ENCODE measurements around the gene CFAP77.

Gene CFAP77

DNA sequence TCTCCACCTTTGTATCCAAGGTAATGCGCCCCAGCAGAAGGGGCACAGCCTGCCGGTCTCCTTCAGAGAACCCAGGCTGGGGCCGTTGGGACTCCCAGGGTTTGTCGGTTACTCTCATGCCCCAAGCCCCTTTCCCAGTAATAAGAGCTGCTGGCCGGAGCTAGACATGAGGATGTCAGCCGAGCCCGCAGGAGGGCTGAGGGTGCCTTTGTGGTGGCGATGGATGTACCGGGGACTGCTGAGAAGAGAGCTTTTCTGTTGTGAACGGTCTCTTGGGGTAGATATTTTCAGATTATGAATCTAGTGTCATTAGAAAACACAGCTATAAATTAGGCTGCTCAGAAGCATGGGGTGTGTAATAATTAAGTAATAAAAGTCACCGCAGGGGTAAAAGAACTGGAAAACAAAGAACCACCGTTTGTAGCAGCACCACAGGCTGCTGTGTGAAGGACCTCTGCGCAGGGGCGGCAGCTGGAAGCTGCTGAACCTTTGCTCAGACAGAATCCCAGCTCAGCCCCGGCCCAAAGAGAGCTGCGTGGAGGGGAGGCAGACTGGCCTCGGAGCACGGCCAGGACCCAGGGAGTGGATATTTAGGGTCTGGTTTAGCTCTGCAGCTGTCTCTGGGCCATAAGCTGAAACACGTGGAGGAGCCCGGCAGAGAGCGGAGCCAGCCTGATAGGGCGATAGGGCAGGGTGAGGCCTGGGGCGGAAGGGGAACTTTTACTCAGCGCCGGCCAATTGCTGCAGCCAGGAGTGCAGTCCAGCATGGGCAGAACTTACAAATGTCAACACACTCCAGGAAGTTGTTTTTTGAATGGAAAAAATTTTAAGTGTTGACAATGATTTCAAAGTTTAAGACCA is 121.9 kb downstream of the CFAP77 start:
- no peak for DNase-seq (ENCODE audit: extremely low read depth, low read depth)
- no peak for TF ChIP-seq CTCF (IDR thresholded peaks at IDR 0.05; ENCODE audit: low read depth, low read length)

GRCh38 chr9:132534832-132535231 is 124.8 kb downstream of the CFAP77 start:
- no peak for TF ChIP-seq CTCF (IDR thresholded peaks at IDR 0.05; ENCODE audit: low read depth, low read length)

GRCh38 chr9:132536124-132536523 is 126.1 kb downstream of the CFAP77 start:
- DNase-seq (ENCODE audit: extremely low read depth, low read depth), result no peak
- no peak for TF ChIP-seq CTCF (IDR thresholded peaks at IDR 0.05; ENCODE audit: low read depth, low read length)

More at GRCh38 chr9:132534832-132535231, 124.8 kb downstream of the CFAP77 start:
- no peak for DNase-seq (ENCODE audit: extremely low read depth, low read depth)

DNA sequence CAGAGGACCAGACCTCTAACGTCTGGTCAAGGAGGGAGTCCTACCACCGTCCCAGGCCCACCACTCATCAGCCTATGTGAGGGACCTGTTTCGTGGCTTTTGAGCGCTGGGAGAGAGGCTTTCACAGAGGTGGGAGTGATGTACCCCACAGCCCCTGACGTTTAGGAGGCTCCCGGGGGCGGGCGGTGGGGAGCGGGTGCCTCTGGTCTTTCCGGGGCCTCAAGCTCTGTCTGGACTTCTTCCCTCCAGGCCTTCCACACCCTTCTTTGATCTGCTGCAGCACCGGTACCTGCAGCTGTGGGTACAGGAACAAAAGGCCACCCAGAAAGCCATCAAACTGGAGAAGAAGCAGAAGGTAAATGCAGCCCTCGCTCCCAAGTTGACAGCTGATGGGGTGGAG is 127.3 kb downstream of the CFAP77 start:
- DNase-seq (ENCODE audit: extremely low read depth, low read depth), result no peak
- no peak for TF ChIP-seq CTCF (IDR thresholded peaks at IDR 0.05; ENCODE audit: low read depth, low read length)

- no peak for DNase-seq (ENCODE audit: extremely low read depth, low read depth)
- no peak for TF ChIP-seq CTCF (IDR thresholded peaks at IDR 0.05; ENCODE audit: low read depth, low read length)
These were observed 128.1 kb downstream of the CFAP77 start for GRCh38 chr9:132538071-132538470.

GRCh38 chr9:132539096-132539495 is 129.1 kb downstream of the CFAP77 start:
- no peak for TF ChIP-seq CTCF (IDR thresholded peaks at IDR 0.05; ENCODE audit: low read depth, low read length)
- no peak for DNase-seq (ENCODE audit: extremely low read depth, low read depth)

DNA sequence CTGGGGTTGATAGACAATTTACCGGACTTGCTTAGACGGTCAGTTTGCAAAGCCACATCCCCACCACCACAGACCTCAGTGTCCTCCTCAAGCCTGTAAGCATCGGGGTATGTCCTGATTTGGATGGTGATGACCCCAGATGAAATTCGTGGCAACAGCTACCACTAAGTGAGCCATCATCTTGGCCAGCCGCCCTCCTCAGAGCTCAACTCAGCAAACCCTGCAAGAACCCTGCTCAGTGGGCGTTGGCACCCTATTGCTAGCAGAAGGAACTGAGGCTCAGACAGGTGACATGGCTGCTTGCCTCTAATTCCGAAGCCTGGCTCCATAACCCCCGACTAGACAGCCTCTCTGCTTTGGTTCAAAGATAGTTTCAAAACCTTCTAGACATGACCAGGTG is 131.0 kb downstream of the CFAP77 start:
- no peak for TF ChIP-seq CTCF (IDR thresholded peaks at IDR 0.05; ENCODE audit: low read depth, low read length)
- DNase-seq (ENCODE audit: extremely low read depth, low read depth), result no peak
